Cerebellar cortex (tissue), 1 donor: ENCODE data around the gene DCST2.

Experiments used
- DNase-seq: peaks from one replicate; pipeline ENCODE4 v3.0.0-alpha.2; 2015; ENCODE audit warnings: low spot score

DCST2 gene

DNA sequence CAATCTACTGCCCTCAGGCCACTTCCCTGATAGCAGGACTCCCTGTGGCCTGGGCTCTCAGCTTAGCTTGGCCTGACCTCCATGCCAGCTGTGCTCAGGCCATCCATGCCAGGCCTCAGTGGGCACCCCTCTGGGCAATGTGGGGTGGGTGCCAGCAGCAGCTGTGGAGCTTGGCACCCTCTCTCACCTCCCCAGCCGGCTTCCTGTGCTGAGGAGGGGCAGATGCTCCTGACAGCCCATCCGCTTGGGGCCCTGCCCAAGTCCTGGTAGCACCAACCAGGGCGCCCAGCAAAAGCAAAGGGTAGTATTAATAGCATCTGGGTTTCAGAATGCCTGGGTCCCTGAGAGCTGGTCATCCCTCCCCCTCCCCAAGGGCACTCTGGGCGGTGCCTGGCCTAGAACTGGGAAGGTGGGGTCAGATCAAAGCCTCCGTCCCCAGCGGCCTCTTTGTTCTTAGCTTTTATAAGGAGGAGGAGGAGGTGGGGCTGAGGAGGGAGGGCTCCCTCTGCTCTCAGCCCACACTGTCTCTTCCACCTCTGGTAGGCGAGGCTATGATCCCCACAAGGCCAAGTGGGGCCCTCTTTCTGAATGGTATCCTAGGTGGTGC lies 36.1 kb upstream of the DCST2 start:
- no peak for DNase-seq

DNA sequence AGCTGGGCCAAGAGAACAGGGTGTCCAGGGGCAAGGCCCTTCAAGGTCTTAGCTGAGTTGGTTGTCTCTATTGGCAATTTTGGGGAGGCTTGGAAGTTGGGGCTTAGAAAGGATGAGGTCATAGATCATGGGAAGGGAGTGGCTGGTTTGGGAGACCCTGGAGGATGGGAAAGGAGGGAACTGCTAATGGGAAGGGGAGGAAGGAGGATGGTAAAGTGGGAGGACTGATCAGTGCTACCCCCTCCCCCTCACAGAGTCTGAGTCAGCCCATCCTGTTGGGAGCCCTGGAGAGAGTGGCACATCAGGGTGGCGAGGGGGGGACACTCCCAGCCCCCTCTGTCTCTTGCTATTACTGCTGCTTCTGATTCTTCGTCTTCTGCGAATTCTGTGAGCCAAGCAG lies 35.0 kb upstream of the DCST2 start:
- DNase-seq, result no peak

DNA sequence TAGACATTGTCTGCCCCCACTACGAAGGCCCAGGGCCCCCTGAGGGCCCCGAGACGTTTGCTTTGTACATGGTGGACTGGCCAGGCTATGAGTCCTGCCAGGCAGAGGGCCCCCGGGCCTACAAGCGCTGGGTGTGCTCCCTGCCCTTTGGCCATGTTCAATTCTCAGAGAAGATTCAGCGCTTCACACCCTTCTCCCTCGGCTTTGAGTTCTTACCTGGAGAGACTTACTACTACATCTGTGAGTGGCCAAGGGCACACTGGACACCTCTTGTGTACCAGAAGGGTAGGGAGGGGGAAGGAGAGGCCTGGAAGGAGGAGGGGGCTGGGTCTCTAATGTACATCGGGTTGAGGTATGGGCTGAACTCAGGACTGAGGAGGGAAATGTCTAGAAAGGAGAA lies 33.2 kb upstream of the DCST2 start:
- no peak for DNase-seq

DNA sequence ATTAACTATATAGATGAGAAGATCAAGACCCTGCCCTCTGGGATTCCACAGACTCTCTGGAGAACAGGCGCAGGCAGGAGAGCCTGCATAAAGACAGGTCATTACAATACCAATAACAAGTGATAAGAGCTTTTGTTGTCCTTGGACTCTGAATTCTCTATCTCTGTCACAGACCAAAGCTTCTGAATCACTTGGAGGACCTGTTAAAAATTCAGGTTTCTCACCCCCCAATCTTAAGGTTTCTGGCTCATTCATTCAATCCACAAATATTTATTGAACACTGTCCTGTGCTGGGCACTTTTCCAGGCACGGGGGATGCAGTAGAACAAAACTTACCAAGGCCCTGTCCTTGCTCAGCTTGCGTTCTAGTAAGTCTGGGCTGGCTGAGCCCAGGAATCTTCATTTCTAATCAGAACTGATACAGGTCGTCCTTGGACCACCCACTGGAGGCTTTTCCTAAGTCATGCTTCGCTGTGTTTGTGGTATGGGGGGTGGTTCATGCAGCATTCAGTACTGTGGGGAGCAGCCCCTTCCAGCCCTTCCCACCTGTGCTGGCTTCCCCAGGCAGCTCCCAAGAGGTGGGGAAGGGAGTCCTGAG lies 31.4 kb upstream of the DCST2 start:
- no peak for DNase-seq

DNA sequence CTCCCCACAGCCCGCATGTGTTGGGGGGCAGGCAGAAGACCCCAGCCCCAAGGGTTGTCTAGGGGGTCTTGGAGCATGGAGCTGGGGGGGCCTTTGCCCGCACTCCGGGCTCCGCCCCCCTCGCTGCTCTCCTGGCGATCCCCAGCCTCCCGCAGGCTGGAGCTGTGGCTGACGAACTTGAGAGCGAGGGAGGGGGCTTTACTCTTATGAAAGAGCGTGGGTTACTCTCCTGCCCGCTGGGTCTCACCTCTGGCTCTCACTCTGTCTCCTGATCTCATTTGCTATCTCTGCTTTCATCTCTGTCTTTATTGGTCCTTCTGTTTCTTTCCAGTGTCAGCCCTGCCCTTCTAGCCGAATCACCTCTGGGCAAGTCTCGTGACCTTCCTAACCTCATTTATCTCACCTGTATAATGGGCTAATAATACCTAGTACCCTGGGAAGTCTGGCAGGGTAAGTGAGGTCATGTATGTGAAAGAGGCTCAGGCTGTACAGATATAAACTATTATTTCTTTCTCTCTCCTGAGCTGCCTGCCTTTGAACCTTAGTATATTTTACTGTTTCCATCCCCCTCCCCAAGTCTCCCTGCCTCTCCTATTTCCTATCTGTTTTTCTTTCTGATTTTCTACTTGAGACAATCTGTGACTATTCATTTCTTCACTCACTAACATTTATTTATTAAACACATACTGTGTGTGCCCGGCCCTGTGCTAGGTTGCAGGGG lies 30.7 kb upstream of the DCST2 start:
- DNase-seq, result no peak

DNA sequence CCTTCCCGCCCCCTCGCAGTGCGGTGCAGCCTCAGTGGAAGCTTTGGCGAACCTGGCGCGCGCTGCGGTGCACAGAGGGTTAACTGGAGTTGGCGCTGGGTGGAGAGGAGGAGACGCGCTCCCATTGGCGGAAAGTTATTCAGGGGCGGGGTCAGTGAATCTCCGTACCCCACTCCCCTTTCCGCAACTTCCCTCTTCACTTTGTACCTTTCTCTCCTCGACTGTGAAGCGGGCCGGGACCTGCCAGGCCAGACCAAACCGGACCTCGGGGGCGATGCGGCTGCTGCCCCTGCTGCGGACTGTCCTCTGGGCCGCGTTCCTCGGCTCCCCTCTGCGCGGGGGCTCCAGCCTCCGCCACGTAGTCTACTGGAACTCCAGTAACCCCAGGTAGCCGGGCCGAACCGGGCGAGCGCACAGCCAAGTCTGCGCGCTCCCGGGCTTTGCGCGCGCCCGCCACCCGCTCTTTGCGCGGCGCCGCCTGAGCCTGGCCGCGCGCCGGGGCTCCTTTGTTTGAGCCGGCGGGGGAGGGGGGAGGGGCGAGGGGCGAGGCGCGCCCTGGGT lies 30.0 kb upstream of the DCST2 start, which contains the start of gene EFNA4:
EFNA4 (plus strand) TSS at position 191 of the 561 bp plus-strand sequence; CDS start at position 275, 84 bp downstream.
- DNase-seq, result peak; percentile 86

DNA sequence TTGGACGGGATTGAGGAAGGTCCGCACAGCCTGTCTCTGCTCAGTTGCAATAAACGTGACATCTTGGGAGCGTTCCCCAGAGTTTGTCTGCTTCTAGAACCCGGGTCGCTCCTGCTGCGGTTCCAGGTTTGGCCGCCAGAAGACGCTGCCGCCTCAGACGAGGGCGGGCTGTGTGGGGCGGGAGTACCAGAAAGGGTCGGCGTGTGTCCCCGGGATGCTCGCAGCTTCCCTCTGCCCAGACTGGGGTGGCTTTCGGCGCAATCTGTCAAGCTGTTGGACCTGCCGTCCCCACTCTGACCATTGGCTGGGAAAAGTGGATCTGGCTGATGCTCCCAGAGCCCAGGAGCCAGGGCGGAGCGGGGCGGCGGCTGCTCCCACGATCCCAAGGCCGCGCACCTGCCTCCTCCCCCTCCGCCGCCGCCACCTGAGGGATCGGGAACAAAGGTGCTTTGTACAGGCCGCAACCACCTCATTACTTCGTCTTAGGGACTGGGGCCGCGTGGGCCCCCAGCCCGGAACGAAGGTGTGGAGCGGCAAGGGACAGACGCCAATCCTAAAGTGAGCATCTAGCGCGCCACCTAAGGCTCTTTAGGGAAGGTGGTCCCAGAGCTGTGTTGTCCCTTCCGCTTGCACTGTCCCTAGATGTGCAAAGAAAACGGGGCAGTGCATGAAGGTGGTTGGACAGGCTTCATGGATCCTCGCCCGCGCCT lies 29.3 kb upstream of the DCST2 start:
- peak; percentile 67 for DNase-seq

DNA sequence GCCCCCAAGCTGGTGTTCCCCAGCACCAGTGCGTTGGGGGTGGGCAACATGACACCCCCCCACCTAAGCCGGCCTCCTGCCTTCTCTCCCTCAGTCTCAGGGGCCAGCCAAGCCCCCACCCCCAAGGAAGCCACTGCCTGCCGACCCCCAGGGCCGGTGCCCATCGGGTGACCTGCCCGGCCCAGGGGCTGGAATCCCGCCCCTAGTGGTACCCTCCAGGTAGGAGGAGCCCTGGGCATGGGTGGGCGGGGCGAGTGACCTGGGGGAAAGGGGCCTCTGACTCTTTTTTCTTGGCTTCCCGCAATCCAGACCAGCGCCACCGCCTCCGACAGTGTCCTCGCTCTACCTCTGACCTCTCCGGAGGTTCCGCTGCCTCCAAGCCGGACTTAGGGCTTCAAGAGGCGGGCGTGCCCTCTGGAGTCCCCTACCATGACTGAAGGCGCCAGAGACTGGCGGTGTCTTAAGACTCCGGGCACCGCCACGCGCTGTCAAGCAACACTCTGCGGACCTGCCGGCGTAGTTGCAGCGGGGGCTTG lies 28.6 kb upstream of the DCST2 start:
- DNase-seq, result no peak

DNA sequence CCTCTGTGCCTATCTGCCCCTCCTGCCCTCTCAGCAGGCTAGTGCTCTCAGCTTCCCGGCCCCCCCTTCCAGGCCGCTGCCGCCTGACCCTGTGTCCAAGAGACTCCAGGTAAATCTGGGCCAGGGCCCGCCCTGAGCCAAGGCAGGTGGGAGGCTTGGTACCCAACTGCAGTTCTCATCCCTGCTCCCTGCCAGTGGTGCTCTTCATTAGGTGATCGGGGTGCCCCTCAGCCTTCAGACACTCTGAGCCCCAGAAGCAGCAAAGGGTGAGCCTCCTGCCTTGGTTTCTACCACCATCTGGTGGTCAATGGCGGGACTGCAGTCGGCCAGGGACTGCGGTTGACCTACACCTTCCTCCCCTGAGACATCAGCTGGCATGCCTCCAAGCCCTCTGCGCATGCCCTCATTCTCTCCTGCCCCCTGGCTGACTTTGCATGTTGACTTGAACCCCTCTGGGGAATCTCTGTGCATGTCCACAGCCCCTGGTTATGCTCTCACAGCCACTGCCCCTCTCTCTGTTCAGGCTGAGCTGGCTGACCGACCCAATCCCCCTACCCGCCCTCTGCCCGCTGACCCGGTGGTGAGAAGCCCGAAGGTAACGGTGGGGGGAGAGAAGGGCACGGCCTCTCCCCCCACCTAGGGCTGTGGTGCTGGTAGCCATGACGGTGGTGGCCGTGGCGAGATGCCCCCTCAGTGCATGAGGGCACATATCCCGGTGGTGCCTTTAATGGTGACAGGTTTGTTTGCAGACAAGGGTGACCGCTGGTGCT lies 28.0 kb upstream of the DCST2 start:
- peak; percentile 88 for DNase-seq

DNA sequence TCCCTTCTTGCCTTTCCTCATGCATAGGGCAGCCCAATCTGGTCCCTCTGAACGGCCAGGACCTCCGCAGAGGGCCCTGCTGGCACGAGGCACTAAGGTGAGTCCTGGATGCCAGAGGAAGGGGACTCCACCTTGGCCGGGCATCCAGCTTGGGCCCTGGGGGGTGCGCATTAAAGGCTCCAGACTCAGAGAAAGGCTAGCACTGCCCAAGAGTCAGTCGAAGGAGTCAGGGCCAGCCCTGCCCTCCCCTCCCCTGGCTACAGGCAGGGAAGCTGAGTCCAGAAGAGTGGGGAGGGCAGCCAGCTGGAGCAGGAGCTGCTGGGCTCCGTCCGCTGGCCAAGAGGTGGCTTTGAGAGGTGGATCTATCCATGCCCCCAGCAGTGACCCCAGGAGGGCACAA lies 27.2 kb upstream of the DCST2 start:
- no peak for DNase-seq

DNA sequence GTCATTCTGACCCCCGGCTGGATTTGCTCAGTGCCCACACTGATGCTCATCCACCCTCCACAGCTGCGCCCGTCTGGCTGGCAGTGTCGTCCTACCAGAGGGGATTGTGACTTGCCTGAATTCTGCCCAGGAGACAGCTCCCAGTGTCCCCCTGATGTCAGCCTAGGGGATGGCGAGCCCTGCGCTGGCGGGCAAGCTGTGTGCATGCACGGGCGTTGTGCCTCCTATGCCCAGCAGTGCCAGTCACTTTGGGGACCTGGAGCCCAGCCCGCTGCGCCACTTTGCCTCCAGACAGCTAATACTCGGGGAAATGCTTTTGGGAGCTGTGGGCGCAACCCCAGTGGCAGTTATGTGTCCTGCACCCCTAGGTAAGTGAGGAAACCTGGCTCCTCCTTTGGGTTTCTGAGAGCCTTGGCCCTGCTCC lies 24.2 kb upstream of the DCST2 start:
- DNase-seq, result no peak

DNA sequence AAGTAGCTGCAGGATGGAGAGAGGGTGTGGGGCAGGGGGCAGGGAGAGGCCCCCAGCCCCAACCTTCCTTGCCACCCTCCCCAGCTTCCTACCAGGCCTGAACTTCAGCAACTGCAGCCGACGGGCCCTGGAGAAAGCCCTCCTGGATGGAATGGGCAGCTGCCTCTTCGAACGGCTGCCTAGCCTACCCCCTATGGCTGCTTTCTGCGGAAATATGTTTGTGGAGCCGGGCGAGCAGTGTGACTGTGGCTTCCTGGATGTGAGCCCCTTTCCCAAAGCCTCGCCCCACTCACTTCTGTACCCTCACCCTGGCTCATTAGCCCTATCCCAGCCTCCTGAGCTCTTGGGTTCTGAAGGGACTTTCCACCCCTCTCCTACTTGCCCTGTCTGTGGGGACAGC lies 23.5 kb upstream of the DCST2 start:
- DNase-seq, result no peak

DNA sequence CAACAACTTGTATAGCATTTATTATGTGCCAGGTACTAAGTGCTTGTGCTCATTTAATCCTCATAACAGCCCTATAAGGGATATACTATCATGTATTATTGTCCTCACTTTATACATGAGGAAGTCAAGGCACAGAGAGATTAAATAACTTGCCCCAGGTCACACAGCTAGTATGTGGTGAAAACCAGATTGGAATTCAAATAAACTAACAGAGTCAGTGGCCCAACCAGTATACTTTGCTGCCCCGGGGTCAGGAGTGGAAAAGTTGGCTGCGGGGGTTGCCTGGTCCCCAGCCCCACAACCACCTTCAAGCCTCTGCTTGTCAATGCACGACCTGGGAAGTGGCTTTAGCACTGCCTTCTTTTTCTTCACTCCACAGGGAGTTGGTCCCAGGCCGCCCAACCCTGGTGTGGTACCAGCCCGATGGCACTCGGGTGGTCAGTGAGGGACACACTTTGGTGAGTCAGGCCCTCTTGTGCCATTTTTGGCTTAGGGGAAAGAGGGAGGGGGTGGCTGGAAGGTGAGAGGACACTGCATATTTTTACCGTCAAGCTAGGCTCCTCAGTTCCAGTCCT lies 20.0 kb upstream of the DCST2 start:
- DNase-seq, result no peak

DNA sequence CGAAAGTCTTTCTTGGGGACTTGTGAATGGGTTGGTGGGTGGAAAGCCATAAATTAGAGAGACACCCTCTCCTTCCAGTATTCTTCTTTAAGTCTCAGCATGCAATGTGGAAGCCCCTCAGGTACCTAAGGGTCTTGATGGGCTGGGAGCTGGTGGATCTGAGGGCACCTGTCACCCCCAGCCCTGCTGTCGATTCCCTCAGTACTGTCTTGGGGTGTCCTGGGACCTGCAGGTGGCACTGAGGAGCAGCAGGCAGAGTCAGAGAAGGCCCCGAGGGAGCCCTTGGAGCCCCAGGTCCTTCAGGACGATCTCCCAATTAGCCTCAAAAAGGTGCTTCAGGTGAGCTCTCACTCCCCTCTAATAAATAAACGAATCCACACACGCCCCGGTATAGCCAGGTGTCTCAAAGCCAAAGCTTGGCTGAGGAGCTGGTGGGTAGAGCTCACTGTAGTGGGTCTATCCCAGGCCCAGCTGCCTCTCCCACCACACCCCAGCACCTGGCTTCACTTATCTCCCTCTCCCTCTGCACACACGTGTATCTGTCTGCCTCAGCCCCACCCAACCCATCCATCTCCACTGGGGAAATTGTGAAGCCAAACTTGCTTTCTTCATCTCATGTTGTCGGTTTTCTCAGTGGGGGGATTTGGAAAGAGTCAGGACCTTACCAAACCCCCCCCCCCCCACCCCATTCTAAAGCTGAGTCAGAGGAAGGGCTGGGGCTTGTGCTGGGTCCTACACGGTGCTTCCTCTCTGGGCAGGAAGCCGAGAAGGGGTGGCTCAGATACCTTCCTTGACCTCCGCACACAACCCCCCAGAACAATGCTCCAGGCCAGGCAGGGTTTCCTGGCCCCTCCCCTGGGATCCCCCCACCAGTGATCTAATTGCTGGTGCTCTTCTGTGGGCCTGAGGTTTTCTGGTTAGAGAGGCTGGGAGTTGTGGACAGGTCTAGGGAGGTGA lies 19.1 kb upstream of the DCST2 start:
- no peak for DNase-seq

DNA sequence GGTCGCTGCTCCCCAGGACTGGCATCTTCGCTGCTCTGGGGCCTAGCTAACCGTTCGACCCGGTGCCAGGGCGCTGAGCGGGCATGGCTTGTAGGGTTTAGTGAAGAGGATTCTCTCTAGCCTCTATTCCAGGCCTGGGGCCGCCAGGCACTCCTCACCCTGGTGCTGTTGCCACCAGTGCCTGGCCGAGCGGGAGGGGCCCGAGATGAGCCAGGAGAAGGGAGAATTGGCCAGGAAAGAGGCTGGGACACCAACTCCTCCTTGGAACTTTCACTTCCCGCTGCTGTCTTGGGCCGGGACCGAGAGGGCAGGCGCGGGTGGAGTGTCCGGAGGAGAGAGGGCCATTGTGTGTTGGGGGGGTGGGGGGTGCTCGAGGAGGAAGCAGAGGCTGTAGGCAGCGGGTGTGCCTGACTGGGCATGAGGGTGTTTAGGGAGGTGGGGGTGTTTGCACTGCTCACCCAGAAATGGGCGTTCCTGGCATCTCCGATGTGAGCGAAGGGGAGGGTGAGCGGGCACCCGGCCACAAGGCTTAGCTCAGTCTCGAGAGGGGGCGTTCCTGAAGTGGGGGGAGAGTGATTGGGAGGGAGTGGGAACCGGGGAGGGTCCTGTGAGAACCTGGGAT lies 18.3 kb upstream of the DCST2 start:
- peak; percentile 47 for DNase-seq

DNA sequence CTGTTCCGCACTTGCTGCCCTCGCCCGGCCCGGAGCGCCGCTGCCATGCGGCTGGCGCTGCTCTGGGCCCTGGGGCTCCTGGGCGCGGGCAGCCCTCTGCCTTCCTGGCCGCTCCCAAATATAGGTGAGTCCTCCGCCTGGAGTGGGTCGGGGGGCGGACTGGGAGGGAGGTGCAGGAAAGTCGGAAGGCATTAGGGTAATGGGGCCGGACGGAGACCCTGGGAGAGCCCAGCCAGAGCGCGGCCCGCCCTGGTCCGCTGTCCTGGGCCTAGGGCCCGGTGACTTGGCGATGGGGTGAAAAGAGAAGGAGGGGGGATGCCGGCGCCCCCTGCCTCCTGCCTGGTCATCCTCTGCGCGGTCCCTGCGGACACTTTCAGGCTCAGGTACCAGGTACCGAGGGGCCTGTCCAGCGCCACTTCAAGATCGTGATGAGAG lies 17.8 kb upstream of the DCST2 start:
- DNase-seq, result no peak

DNA sequence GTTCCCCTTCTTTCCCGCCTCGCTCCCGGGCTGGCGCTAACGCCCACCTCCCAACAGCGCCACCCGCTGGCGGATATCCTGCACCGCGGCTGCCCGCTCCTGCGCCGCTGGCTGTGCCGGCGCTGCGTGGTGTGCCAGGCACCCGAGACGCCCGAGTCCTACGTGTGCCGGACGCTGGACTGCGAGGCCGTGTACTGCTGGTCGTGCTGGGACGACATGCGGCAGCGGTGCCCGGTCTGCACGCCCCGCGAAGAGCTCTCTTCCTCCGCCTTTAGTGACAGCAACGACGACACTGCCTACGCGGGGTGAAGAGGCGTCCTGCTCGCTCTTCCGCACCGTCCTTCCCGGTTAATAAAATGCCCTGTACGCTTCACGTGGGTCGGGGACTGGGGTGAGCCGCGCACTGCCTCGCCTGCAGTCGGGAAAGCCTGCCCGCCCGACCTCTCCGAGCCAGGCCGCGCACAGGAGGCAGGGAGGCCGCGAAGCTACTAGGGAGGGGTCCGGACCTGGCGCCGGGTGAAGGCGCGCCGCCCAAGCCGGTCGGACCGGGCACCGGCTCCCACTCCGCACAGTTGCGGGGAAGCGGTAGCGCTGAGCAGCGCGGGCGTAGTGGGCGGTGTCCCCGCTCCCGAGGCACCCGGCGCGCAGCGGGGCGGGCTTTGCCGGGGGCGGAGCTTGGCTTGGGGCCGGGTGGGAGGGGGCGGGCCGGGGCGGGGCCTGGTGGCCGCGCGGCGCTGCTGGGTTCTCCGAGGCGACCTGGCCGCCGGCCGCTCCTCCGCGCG lies 17.2 kb upstream of the DCST2 start, which contains the start of gene ADAM15:
ADAM15 (plus strand) TSS at position 757 of the 782 bp plus-strand sequence. CDS start 71 bp downstream, outside the sequence.
- peak; percentile 74 for DNase-seq
